22Rv1 (cell line): ENCODE data around the gene C3orf85.

Source experiments
- ZFX ChIP-seq: fragments of 450-650 bp; IDR thresholded peaks from 2 replicates; pipeline ENCODE4 v1.6.1; 2017; ENCODE audit warnings: antibody characterized with exemption, borderline replicate concordance
- TF ChIP-seq, protein P1 (sequence below): fragments of 450-650 bp; IDR thresholded peaks from 2 replicates; pipeline ENCODE4 v1.5.1; 2017; ENCODE audit warnings: mild to moderate bottlenecking

DNA sequence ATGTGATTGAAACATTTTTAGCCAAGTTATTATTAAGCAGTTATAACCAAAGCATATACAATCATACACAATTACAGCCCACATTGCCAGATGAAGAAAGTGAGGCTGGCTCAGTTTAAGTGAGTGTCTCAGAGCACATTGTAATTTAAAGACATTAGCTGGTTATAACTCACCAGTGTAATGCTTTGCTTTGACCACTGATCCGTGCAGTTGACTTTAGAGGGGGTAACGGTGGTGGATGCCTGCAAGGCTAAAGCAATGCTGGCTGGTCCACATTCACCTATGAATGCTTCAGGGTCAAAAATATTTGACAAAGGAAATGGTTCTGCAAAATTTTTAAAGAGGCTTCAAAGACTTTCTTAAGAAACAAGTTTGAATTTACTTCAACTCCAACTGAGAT is 1.2 kb downstream of the C3orf85 start:
- TF ChIP-seq, protein P1, sequence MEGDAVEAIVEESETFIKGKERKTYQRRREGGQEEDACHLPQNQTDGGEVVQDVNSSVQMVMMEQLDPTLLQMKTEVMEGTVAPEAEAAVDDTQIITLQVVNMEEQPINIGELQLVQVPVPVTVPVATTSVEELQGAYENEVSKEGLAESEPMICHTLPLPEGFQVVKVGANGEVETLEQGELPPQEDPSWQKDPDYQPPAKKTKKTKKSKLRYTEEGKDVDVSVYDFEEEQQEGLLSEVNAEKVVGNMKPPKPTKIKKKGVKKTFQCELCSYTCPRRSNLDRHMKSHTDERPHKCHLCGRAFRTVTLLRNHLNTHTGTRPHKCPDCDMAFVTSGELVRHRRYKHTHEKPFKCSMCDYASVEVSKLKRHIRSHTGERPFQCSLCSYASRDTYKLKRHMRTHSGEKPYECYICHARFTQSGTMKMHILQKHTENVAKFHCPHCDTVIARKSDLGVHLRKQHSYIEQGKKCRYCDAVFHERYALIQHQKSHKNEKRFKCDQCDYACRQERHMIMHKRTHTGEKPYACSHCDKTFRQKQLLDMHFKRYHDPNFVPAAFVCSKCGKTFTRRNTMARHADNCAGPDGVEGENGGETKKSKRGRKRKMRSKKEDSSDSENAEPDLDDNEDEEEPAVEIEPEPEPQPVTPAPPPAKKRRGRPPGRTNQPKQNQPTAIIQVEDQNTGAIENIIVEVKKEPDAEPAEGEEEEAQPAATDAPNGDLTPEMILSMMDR, result no peak
- TF ChIP-seq ZFX, result no peak
